Activated CD8-positive, alpha-beta T cell treated with anti-CD3 and anti-CD28 coated beads, Interleukin-2, amount 10 ng/mL, durations not matched to agents 7 days and 5 days (primary cell): Measurements from ENCODE around the gene MRPL50. TPM values are rescaled to one million over a fixed set of nuclear protein-coding genes. Genes with fewer than 3 reads are reported as not detected.
"Not testable (repeated sequence)": the region's sequence is repeated elsewhere in the genome, so short reads cannot be mapped to it uniquely, and the experiment has no call there.

Experiments
- ATAC-seq: fragments of 150-1000 bp; cut with Tn5 transposase; one replicate; pipeline ENCODE4 v1.10.0; 2021; ENCODE audit warnings: moderate library complexity
- CTCF ChIA-PET: fragments of 350-600 bp; sonication (Branson Sonifier 250); formaldehyde crosslinking; loops from one replicate; lab custom pipeline; 2021; ENCODE audit warnings: antibody characterized with exemption; lab: Charles Lee
- POLR2A ChIA-PET: fragments of 350-600 bp; sonication (Branson Sonifier 250); formaldehyde crosslinking; loops from one replicate; lab custom pipeline; 2021; ENCODE audit warnings: antibody characterized with exemption; lab: Charles Lee
- DNase-seq: peaks from one replicate; pipeline ENCODE4 v3.0.0-alpha.2; 2020
- H3K27ac Mint-ChIP-seq: one replicate; pipeline ENCODE4 v1.8.0; 2021; ENCODE audit warnings: mild to moderate bottlenecking, mixed read lengths
- H3K27me3 Mint-ChIP-seq: one replicate; pipeline ENCODE4 v1.8.0; 2021; ENCODE audit warnings: low read depth, mixed read lengths
- H3K36me3 Mint-ChIP-seq: one replicate; pipeline ENCODE4 v1.8.0; 2021; ENCODE audit warnings: low read depth, mixed read lengths
- H3K4me1 Mint-ChIP-seq: one replicate; pipeline ENCODE4 v1.8.0; 2021; ENCODE audit warnings: low read depth, mixed read lengths
- H3K4me3 Mint-ChIP-seq: one replicate; pipeline ENCODE4 v1.8.0; 2021; ENCODE audit warnings: mild to moderate bottlenecking, mixed read lengths
- H3K9me3 Mint-ChIP-seq: one replicate; pipeline ENCODE4 v1.8.0; 2022; ENCODE audit warnings: mixed read lengths; ENCODE audit not compliant: insufficient read depth
- total RNA-seq, 2 experiments: library from RNA; stranded (reverse); gene quantifications; one replicate each; pipeline ENCODE4 v1.2.3, GENCODE V29; 2021

The MRPL50 gene
- total RNA-seq, 2 experiments from 2014 or later, result 9.4 to 10.2 TPM

DNA sequence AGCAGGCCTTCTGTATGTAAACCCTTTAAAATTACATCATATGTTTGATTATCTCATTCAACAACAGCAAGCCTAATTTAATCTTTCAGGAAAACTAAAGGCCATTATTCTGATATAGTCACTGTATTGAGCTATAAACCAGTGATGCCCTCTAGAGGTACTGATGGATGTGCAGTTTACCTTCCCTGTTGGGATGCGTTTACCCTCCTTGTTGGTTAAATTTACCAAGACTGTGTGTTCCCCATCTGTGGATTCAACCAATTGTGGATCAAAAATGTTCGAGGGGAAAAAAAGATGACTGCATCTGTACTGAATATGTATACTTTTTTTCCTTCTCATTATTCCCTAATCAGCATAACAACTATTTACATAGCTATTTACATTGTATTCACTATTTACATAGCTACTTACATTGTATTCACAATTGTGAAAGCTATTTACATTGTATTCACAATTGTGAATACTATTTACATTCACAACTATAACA lies 9.9 kb downstream of the MRPL50 start:
- CTCF ChIA-PET, result interaction anchor here (1.0 to 3.0 kb wide), 6 partner anchors 9 to 176 kb away, joined by 3 to 20 read pairs (median 4); partner anchors contain the start of genes MRPL50 and ZNF189
- Mint-ChIP-seq H3K9me3 (peaks cover 22% of the 10 kb centered on the region), H3K4me1 (peaks cover 11% of the 10 kb centered on the region), H3K4me3 (no peak overlapping the region), H3K27ac (no peak overlapping the region), H3K27me3 (no peaks in the 10 kb centered on the region), H3K36me3 (peaks cover 54% of the 10 kb centered on the region)
- no peak for DNase-seq
- ATAC-seq, result no peak
- POLR2A ChIA-PET, result interaction anchor here (1.4 to 1.7 kb wide), 2 partner anchors 10 kb away, joined by 5 to 6 read pairs; partner anchors contain the start of genes MRPL50 and ZNF189

DNA sequence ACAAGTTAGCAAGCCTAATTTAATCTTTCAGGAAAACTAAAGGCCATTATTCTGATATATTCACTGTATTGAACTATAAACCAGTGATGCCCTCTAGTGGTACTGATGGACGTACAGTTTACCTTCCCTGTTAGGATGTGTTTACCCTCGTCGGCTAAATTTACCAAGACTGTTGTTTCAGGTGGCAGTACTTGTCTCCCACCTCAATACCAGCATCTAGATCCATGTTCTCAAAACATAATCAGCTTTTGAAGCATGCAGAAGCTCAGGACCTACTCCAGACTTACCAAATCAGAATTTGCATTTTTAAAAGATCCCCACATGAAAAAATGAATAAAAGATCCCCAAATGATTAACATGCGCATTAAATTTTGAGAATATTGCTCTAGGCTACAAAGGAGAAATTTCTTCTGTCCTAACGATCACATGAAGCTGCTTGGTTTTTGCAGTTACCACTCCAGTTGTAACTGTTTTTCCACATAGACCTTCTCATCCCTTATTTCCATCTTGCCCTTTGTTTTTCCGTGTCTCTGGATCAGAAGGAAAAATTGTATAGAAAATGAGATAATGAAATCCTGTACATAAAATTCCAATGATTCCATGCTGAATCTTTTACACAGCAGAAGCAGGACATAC lies 10.4 kb downstream of the MRPL50 start:
- peaks cover 48% of the 10 kb centered on the region for H3K36me3 Mint-ChIP-seq
- H3K27me3 Mint-ChIP-seq, result no peaks in the 10 kb centered on the region
- DNase-seq (peak; percentile 26), ATAC-seq (peak; percentile 71)
- H3K27ac Mint-ChIP-seq, result no peak overlapping the region
- peaks cover 10% of the 10 kb centered on the region for H3K4me1 Mint-ChIP-seq
- CTCF ChIA-PET, result interaction anchor here (1.0 to 3.0 kb wide), 7 partner anchors 8 to 177 kb away, joined by 3 to 20 read pairs (median 5); partner anchors contain the start of genes MRPL50 and ZNF189
- peaks cover 18% of the 10 kb centered on the region for H3K9me3 Mint-ChIP-seq
- POLR2A ChIA-PET, result interaction anchor here (1.7 kb wide), 1 partner anchor 10 kb away, joined by 5 read pairs; the partner anchor contains the start of genes MRPL50 and ZNF189
- H3K4me3 Mint-ChIP-seq, result no peak overlapping the region

DNA sequence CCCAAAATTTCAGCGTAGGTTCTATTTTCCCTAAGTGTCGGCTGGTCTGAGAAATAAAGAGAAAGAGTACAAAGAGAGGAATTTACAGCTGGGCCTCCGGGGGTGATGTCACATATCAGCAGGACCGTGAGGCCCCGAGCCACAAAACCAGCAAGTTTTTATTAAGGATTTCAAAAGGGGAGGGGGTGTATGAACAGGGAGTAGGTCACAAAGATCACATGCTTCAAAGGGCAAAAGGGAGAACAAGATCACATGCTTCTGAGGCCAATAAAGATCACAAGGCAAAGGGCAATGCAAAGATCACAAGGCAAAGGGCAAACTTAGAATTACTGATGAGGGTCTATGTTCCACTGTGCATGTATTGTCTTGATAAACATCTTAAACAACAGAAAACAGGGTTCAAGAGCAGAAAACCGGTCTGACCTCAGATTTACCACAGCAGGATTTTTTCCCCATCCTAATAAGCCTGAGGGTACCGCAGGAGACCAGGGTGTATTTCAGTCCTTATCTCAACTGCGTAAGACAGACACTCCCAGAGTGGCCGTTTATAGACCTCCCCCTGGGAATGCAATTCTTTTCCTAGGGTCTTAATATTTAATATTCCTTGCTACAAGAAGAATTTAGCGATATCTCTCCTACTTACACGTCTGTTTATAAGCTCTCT lies 13.4 kb downstream of the MRPL50 start, which contains the start of gene BAAT:
TSS of gene BAAT (minus strand) at position 134 of the 664 bp plus-strand sequence. CDS start 13,602 bp downstream, outside the sequence.
- H3K4me1 Mint-ChIP-seq, CTCF ChIA-PET, POLR2A ChIA-PET, ATAC-seq, DNase-seq, H3K27ac Mint-ChIP-seq, H3K27me3 Mint-ChIP-seq, H3K4me3 Mint-ChIP-seq: not testable (repeated sequence)
- H3K9me3 Mint-ChIP-seq, result peaks cover 11% of the 10 kb centered on the region
- peaks cover 20% of the 10 kb centered on the region for H3K36me3 Mint-ChIP-seq

DNA sequence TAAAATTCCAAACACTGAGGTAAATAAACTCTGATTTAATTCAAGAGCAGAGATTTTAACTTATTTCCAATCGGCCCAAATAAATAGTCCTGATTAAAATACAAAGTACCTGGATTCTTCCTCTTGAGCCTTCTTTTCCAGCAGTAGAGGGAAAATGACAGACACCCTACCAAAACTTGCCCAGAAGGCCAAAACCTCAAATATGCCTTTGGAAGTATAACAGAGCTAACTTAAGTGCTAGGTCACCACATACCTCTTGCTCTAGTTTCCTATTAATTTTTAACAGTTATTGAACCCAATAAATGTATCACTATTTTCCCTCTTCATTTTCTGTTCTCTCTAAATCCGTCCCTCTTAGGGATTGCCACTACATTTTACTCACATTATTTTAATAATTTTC lies 15.1 kb downstream of the MRPL50 start:
- H3K27me3 Mint-ChIP-seq, result peaks cover 5% of the 10 kb centered on the region
- ChIA-PET POLR2A (interaction anchor here (1.2 kb wide), 1 partner anchor 15 kb away, joined by 3 read pairs; the partner anchor contains the start of genes MRPL50 and ZNF189), CTCF (no interaction called here)
- no peak overlapping the region for H3K4me3 Mint-ChIP-seq
- no peak for ATAC-seq
- no peak for DNase-seq
- peaks cover 2% of the 10 kb centered on the region for H3K4me1 Mint-ChIP-seq
- no peak overlapping the region for H3K27ac Mint-ChIP-seq
- peaks cover 14% of the 10 kb centered on the region for H3K36me3 Mint-ChIP-seq
- H3K9me3 Mint-ChIP-seq, result peaks cover 11% of the 10 kb centered on the region

DNA sequence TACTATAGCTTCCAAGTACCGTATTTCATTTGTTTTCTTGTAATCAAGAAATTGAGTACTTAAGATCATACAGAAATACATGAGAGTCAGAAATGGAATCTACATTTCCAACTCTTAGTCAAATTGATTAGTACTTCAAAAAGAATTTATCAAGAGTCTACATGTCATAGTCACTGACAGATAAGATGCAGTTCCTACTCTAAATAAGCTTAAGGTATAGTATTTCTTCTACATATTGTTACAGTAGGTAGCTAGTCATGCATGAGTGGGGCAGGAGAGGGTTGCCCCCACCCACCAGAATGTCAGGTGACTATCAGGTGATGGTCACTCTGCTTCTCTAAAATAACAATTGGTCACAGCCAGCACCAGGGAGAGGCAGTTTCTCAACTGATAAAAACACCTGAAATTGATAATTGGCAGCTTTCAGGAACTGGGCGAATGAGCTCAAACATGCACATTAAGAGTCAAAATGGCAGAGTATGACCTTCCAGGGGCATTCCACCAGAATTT lies 16.5 kb downstream of the MRPL50 start:
- DNase-seq, result no peak
- no peak for ATAC-seq
- Mint-ChIP-seq H3K4me1 (no peaks in the 10 kb centered on the region), H3K27me3 (peaks cover 7% of the 10 kb centered on the region), H3K4me3 (no peak overlapping the region), H3K27ac (no peak overlapping the region), H3K36me3 (peaks cover 8% of the 10 kb centered on the region), H3K9me3 (peaks cover 11% of the 10 kb centered on the region)
- POLR2A ChIA-PET, result no interaction called here
- CTCF ChIA-PET, result interaction anchor here (0.7 kb wide), 1 partner anchor 786 kb away, joined by 3 read pairs; no protein-coding TSS in a partner anchor

DNA sequence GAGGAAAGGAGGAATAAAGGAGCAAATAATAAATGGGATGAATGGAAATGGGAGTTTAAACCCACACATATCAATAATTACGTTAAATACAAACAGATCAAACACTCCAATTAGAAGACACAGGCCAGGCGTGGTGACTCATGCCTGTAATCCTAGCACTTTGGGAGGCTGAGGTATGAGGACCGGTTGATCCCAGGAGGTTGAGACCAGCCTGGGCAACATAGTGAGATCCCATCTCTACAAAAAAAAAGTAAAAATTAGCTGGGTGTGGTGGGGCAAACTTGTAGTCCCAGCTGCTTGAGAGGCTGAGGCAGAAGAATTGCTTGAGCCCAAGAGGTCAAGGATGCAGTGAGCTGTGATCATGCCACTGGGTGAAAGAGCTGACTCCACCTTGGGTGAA lies 17.3 kb downstream of the MRPL50 start:
- H3K36me3 Mint-ChIP-seq, result peaks cover 8% of the 10 kb centered on the region
- peaks cover 7% of the 10 kb centered on the region for H3K27me3 Mint-ChIP-seq
- peaks cover 11% of the 10 kb centered on the region for H3K9me3 Mint-ChIP-seq
- no peaks in the 10 kb centered on the region for H3K4me1 Mint-ChIP-seq
- no peak for DNase-seq
- no peak overlapping the region for H3K27ac Mint-ChIP-seq
- ATAC-seq, result no peak
- ChIA-PET POLR2A (no interaction called here), CTCF (interaction anchor here (0.7 kb wide), 1 partner anchor 785 kb away, joined by 3 read pairs; no protein-coding TSS in a partner anchor)
- no peak overlapping the region for H3K4me3 Mint-ChIP-seq

DNA sequence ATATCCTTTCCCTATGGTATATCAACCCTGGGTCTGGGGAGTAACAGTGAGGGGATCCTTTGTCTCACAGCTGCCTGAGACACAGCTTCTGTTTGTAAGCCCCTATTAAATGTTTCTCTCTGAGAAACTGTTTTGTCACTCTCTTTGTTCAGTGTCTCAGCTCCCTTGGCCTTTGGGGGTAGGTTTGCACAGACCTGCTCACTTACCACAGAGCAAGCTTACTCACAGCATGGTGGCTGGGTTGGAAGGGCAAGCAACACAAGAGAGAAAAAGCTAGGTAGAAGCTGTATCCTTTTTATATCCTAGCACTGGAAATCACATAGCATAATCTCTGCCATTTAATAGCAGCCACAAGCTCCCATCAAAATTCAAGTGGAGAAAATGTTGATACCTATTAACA lies 18.1 kb downstream of the MRPL50 start:
- peaks cover 5% of the 10 kb centered on the region for H3K36me3 Mint-ChIP-seq
- ChIA-PET POLR2A (interaction anchor here (1.2 kb wide), 1 partner anchor 19 kb away, joined by 3 read pairs; the partner anchor contains the start of genes MRPL50 and ZNF189), CTCF (interaction anchor here (1.0 kb wide), 1 partner anchor 8 kb away, joined by 3 read pairs; no protein-coding TSS in a partner anchor)
- ATAC-seq, result no peak
- H3K27ac Mint-ChIP-seq, result no peak overlapping the region
- no peaks in the 10 kb centered on the region for H3K4me1 Mint-ChIP-seq
- DNase-seq, result no peak
- H3K4me3 Mint-ChIP-seq, result no peak overlapping the region
- H3K9me3 Mint-ChIP-seq, result peaks cover 7% of the 10 kb centered on the region
- peaks cover 7% of the 10 kb centered on the region for H3K27me3 Mint-ChIP-seq

DNA sequence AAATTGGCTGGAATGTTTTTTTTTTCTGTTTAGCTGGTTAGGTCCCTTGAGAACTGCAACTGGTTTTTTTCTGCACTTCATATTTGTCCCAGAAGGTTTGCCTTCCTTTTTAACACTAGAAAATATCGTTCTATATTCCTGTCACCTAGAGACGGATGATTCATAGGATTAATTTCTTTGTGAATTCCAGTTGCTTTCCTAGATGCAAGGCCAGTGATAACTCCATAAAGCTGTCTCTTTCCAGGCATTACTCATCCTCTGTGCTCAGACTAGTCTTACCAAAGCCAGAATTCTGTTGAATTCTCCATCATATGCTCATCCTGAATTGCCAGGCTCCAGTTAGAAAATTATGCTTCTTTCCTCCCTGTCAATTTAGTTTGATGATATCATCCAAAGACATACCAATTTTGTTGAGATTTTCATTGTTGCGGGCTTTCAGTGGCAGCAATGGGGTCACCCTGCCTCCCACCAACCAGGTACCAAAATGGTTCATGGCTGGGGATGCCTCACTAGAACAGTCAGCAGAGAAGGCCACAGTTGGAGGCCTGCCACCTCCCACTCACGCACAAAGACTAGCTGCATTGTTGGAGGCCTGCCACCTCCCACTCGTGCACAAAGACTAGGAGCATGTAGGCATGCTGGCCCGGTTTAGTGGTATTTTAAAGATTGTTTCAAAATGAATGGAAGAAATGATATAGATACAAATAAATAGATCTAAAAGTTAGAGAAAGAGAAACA lies 22.1 kb downstream of the MRPL50 start:
- no peaks in the 10 kb centered on the region for H3K36me3 Mint-ChIP-seq

DNA sequence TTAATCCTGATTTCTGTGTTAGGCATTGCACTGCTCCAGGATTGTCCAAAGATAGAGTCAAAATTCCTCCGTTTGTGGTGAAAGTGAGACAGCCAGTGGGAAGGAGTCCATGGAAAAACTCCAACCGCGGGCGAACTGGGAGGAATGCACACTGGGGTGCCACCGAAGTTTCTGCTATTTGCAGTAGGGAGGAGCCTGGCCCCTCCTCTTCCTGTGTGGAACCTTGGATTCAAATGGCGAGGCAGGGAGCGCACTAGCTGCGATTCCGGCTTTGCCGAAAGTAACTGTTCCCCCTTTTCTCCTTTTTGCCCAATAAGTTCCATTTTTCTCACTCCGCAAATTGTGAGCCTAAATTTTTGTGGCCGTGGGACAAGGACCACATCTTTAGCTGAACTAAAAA lies 22.9 kb downstream of the MRPL50 start:
- Mint-ChIP-seq H3K36me3 (no peaks in the 10 kb centered on the region), H3K27ac (no peak overlapping the region), H3K27me3 (peaks cover 12% of the 10 kb centered on the region), H3K9me3 (no peaks in the 10 kb centered on the region), H3K4me3 (no peak overlapping the region), H3K4me1 (no peaks in the 10 kb centered on the region)
- no peak for ATAC-seq
- POLR2A ChIA-PET, result no interaction called here
- CTCF ChIA-PET, result no interaction called here
- DNase-seq, result no peak

More for the DNA sequence above, 22.1 kb downstream of the MRPL50 start:
- Mint-ChIP-seq H3K27ac (no peak overlapping the region), H3K4me3 (no peak overlapping the region), H3K27me3 (peaks cover 12% of the 10 kb centered on the region), H3K9me3 (no peaks in the 10 kb centered on the region), H3K4me1 (no peaks in the 10 kb centered on the region)
- DNase-seq (no peak), ATAC-seq (no peak)
- ChIA-PET CTCF (no interaction called here), POLR2A (no interaction called here)

DNA sequence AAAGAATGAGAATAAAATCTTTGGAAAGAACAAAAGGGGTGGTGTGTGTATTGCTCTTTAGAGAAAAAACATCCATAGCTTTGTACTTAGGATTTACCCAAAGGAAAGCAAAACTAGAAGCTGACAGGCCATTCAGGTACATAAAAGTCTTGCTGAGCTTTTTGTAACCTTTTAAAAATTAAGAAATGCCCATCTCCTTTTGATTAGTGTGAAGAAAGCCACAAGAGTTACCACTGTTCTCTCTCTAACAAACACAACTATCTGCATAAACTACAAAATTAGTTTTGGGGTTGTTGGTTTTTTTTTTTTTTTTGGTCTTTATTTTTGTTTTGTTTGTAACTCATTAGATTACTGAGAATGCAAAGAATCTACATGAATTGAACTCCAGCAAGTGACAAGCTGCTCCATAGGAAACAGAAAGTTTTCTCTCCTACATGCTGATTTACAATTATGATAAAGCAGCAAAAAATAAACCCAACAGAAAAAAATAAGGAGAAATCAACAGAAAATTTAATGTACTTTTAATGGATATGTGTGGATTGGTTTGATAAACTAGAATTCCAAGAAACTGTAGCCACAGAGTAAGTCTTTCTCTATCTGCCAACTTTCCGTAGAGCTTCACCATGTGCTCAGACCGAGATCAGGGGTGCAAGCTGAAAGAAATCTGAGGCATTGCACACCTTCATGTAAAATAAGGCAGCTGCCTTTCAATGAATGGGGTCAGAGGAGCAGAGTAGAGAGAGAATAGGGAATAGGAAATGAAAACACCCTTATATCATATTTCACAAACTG lies 25.9 kb downstream of the MRPL50 start:
- H3K4me1 Mint-ChIP-seq, result no peaks in the 10 kb centered on the region
- no peak for ATAC-seq
- H3K36me3 Mint-ChIP-seq, result no peaks in the 10 kb centered on the region
- no peak for DNase-seq
- H3K27ac Mint-ChIP-seq, result no peak overlapping the region
- ChIA-PET CTCF (interaction anchor here (1.5 kb wide), 1 partner anchor 15 kb away, joined by 6 read pairs; no protein-coding TSS in a partner anchor), POLR2A (no interaction called here)
- no peaks in the 10 kb centered on the region for H3K9me3 Mint-ChIP-seq
- no peak overlapping the region for H3K4me3 Mint-ChIP-seq
- peaks cover 5% of the 10 kb centered on the region for H3K27me3 Mint-ChIP-seq
